RWPE2 (cell line): Measurements from ENCODE around the gene CASP7.

ENCODE experiments used
- ATAC-seq: fragments of 200-7000 bp; cut with Tn5 transposase; 3 replicates; pipeline ENCODE4 v1.9.1; 2021; ENCODE audit warnings: low read depth
- DNase-seq: peaks from one replicate; pipeline ENCODE4 v3.0.0-alpha.2; 2020; ENCODE audit warnings: low spot score
- H3K27ac ChIP-seq: fragments of 450-650 bp; 2 replicates; pipeline ENCODE4 v1.5.1; 2017; ENCODE audit warnings: mild to moderate bottlenecking; ENCODE audit not compliant: poor library complexity, severe bottlenecking
- H3K27me3 ChIP-seq: fragments of 250-450 bp; sonication (Bioruptor Pico); 2 replicates; pipeline ENCODE4 v1.5.1; 2021; ENCODE audit warnings: mild to moderate bottlenecking, moderate library complexity; ENCODE audit not compliant: insufficient read depth, poor library complexity, severe bottlenecking
- H3K36me3 ChIP-seq: fragments of 250-450 bp; sonication (Bioruptor Pico); 2 replicates; pipeline ENCODE4 v1.5.1; 2020; ENCODE audit warnings: low read depth, mild to moderate bottlenecking, moderate library complexity
- H3K4me1 ChIP-seq: fragments of 250-450 bp; sonication (Bioruptor Pico); 2 replicates; pipeline ENCODE4 v1.5.1; 2021; ENCODE audit warnings: mild to moderate bottlenecking, moderate library complexity; ENCODE audit not compliant: insufficient read depth, poor library complexity, severe bottlenecking
- H3K4me3 ChIP-seq: fragments of 250-450 bp; sonication (Bioruptor Pico); 2 replicates; pipeline ENCODE4 v1.5.1; 2021; ENCODE audit warnings: mild to moderate bottlenecking, moderate library complexity; ENCODE audit not compliant: severe bottlenecking
- H3K9me3 ChIP-seq: fragments of 250-450 bp; sonication (Bioruptor Pico); 2 replicates; pipeline ENCODE4 v1.5.1; 2021; ENCODE audit warnings: mild to moderate bottlenecking, moderate library complexity; ENCODE audit not compliant: severe bottlenecking
- TF ChIP-seq, protein P1 (sequence below): fragments of 450-650 bp; IDR thresholded peaks from one replicate; pipeline ENCODE4 v1.5.1; 2017; ENCODE audit warnings: mild to moderate bottlenecking, moderate library complexity; ENCODE audit not compliant: poor library complexity, severe bottlenecking

Gene CASP7

DNA sequence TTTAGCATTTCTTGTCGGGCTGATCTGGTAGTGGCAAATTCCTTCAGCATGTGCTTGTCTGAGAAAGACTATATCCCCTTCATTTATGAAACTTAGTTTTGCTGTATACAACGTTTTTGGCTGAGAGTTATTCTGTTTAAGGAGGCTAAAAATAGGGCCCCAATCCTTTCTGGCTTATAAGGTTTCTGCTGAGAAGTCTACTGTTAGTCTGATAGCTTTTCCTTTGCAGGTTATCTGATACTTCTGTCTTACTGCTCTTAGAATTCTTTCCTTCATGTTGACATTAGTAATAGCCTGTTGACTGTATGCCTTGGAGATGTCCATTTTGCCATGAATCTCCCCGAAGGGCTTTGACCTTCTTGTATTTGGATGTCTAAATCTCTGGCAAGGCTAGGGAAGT, 9.9 kb downstream of the CASP7 start:
- Histone ChIP-seq H3K27ac (no peak overlapping the region), H3K27me3 (no peaks in the 10 kb centered on the region), H3K4me3 (no peak overlapping the region), H3K9me3 (peaks cover 6% of the 10 kb centered on the region), H3K36me3 (0 out of 2 replicates have a peak, but pooled peaks cover 5% of the 10 kb centered on the region), H3K4me1 (no peaks in the 10 kb centered on the region)
- ATAC-seq, result no peak
- TF ChIP-seq, protein P1, sequence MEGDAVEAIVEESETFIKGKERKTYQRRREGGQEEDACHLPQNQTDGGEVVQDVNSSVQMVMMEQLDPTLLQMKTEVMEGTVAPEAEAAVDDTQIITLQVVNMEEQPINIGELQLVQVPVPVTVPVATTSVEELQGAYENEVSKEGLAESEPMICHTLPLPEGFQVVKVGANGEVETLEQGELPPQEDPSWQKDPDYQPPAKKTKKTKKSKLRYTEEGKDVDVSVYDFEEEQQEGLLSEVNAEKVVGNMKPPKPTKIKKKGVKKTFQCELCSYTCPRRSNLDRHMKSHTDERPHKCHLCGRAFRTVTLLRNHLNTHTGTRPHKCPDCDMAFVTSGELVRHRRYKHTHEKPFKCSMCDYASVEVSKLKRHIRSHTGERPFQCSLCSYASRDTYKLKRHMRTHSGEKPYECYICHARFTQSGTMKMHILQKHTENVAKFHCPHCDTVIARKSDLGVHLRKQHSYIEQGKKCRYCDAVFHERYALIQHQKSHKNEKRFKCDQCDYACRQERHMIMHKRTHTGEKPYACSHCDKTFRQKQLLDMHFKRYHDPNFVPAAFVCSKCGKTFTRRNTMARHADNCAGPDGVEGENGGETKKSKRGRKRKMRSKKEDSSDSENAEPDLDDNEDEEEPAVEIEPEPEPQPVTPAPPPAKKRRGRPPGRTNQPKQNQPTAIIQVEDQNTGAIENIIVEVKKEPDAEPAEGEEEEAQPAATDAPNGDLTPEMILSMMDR, result no peak
- no peak for DNase-seq

DNA sequence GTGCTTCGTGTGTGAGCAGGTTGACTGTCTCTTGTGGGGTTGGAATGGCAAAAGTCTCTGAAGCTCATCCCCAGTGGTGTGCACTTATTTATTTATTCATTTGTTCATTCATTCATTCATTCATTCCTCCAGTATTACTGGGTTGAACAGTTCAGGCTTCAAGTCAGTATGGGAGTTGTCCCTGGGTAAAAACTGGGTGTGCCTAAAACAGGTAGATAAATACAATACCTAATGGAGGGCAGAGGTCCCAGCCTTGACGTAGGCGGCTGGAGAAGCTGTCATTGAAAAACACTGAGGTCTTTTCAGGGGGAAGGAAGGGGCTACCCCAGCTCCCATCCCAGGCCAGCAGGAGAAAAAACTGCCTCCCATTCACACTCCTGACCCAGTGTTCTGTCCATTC, 11.0 kb downstream of the CASP7 start:
- DNase-seq (no peak), ATAC-seq (no peak)
- H3K27ac ChIP-seq, result no peak overlapping the region
- no peak overlapping the region for H3K4me3 ChIP-seq
- H3K9me3 ChIP-seq, result peaks cover 6% of the 10 kb centered on the region
- H3K36me3 ChIP-seq, result no peaks in the 10 kb centered on the region
- H3K27me3 ChIP-seq, result no peaks in the 10 kb centered on the region
- no peaks in the 10 kb centered on the region for H3K4me1 ChIP-seq
- TF ChIP-seq, protein P1, result no peak

DNA sequence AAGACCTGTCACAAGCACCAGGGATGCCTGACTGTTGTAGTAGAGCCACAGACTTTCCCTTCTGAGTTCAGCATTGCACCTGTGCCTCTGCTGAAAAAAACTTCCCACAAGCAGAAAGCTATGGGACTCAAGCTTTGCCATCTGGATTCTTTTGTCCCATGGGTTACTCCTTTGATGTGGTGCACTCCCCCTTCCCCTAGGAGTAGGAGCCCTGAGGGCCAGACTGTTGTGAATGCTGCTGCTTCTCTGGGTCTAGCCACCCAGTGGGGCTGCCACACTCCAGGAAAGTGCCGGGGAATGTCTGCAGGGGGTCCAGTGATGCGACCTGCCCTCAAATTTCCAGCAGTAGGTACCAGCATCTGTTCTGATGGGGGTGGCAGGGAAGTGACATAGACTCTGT, 11.7 kb downstream of the CASP7 start:
- H3K4me3 ChIP-seq, result no peak overlapping the region
- ATAC-seq, result no peak
- no peaks in the 10 kb centered on the region for H3K36me3 ChIP-seq
- no peaks in the 10 kb centered on the region for H3K4me1 ChIP-seq
- no peak for DNase-seq
- H3K27me3 ChIP-seq, result no peaks in the 10 kb centered on the region
- TF ChIP-seq, protein P1, result no peak
- no peak overlapping the region for H3K27ac ChIP-seq
- peaks cover 6% of the 10 kb centered on the region for H3K9me3 ChIP-seq

DNA sequence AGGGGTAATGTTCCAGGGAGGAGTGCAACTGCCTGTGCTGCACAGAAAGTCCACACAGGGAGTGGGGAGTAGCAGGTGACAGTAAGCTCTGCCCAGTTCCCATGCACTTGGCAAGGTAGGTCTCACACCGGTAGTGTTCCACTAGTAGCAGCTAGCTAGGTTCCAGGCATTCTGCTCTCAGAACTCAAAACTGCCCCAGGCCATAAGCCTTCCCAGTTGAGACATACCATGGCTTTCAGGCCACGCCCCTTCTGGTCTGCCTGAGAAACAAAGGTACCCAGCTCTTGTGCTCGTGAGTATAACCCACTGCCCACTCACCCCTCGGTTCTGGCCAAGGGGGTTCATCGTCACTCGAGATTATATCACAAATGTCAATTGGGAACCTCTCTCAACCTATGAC, 12.6 kb downstream of the CASP7 start:
- 0 out of 2 replicates have a peak, but pooled peaks cover 5% of the 10 kb centered on the region for H3K36me3 ChIP-seq
- no peak overlapping the region for H3K4me3 ChIP-seq
- TF ChIP-seq, protein P1, result no peak
- H3K27ac ChIP-seq, result no peak overlapping the region
- H3K4me1 ChIP-seq, result no peaks in the 10 kb centered on the region
- DNase-seq (no peak), ATAC-seq (no peak)
- H3K9me3 ChIP-seq, result no peaks in the 10 kb centered on the region
- H3K27me3 ChIP-seq, result no peaks in the 10 kb centered on the region

DNA sequence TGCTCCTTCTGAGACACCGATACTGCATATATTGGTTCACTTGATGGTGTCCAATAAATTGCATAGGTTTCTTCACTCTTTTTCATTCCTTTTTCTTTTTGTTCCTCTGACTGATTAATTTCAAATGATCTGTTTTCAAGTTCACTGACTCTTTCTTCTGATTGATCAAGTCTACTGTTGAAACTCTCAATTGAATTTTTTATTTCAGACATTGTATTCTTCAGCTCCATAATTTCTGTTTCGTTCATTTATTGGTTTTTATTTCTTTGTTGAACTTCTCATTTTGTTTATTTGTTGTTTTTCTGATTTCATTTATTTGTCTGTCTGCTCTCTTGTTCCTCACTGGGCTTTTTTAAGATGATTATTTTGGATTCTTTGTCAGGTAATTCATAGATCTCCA, 13.6 kb downstream of the CASP7 start:
- Histone ChIP-seq H3K9me3 (no peaks in the 10 kb centered on the region), H3K27me3 (no peaks in the 10 kb centered on the region), H3K27ac (no peak overlapping the region), H3K4me1 (no peaks in the 10 kb centered on the region), H3K4me3 (no peak overlapping the region), H3K36me3 (0 out of 2 replicates have a peak, but pooled peaks cover 5% of the 10 kb centered on the region)
- TF ChIP-seq, protein P1, result no peak
- ATAC-seq, result no peak
- no peak for DNase-seq
